Tongue (tissue), 3 donors: ENCODE results near the gene THSD1. TPM values are rescaled to one million over a fixed set of nuclear protein-coding genes. Genes with fewer than 3 reads are reported as not detected.
"Not testable (repeated sequence)": the region's sequence is repeated elsewhere in the genome, so short reads cannot be mapped to it uniquely, and the experiment has no call there.

Experiments
- DNase-seq: peaks from one replicate; pipeline ENCODE4 v3.0.0-alpha.2; 2015
- small RNA-seq: library from RNA; depleted of rRNA; stranded (forward); fragments of <200 nt; gene quantifications from one replicate; pipeline ENCODE3, GENCODE V24; 2014; ENCODE audit warnings: low replicate concordance
- total RNA-seq: library from RNA; depleted of rRNA; stranded (reverse); fragments of >200 nt; gene quantifications from one replicate; pipeline ENCODE4 v1.2.3, GENCODE V29; 2014

THSD1 gene
- total RNA-seq, 1 donor from 2014 or later = 24.5 TPM

GRCh38 chr13:52353193-52353592, 52.8 kb downstream of the THSD1 start:
- no peak for DNase-seq

DNA sequence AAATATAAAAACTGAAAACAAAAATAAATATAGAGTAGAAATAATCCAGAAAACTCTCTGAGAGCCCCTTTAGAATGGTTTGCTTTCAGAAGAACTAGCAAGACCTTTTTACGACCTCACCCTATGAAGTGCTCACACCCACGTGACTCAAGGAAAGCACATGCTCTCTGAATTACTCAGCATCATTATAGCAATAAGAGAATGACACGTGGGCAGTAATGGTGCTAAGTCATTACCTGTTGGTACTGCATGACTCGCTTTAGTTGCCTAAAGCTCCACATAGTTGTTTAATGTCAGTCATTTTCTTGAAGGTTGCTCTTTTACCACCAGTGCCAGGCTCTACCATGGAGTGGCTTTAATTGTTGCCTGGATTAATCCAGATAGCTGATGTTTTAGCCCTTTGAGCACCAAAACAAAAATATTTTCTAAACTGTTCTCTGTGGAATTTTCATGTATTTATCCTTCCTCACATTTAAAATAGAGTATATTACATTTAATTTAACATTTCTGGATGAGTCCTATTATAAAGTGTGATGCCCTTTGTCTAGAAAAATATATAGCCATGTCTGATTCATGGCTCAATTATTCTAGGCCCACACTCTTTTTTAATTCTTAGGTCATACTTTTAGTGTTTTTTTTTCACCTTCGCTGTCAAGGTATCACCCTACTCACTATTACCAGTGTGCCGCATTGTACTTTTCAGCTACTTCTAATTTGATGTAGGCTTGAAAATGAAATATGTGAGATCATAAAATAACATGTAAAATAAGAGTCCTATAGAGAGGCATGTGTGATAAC, 56.8 kb downstream of the THSD1 start:
- no peak for DNase-seq

DNA sequence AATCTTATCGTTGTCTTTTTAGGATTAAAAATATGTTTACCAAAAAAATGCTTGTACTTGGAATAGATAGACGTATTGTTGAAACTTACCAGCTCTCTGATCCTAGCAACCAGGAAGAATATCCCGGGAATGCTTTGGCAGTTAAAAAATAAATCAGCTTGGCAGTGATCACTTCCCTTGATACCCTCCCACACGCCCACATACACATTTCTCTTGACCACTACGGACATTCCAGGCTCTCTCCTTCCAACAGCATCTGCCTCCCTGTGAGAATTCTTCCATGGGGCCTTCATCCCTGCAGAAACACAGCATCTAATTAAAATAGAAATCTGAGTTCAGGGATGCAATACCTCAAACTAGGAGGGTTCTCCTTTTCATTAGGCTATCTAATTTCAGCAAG, 57.9 kb downstream of the THSD1 start:
- no peak for DNase-seq

GRCh38 chr13:52345631-52346251, 60.2 kb downstream of the THSD1 start:
- DNase-seq = no peak

DNA sequence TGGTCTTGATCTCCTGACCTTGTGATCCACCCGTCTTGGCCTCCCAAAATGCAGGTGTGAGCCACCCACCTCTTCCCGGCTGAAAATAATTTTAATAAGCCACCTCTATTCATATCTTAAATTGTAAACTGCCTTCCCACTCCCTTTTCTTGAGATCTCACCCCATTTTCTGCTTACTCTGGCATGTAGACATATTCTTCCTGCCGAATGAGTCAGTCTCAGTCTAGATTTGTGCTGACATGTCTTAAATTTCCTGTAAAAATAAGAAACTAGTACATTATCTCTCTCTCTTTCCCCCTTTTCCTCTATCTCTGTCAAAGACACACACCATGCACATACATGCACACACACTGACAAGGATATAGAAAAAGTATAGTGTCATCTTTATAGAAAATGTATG, 60.9 kb downstream of the THSD1 start:
- DNase-seq = no peak

- DNase-seq = no peak
These were observed 61.9 kb downstream of the THSD1 start for GRCh38 chr13:52344108-52344507.

DNA sequence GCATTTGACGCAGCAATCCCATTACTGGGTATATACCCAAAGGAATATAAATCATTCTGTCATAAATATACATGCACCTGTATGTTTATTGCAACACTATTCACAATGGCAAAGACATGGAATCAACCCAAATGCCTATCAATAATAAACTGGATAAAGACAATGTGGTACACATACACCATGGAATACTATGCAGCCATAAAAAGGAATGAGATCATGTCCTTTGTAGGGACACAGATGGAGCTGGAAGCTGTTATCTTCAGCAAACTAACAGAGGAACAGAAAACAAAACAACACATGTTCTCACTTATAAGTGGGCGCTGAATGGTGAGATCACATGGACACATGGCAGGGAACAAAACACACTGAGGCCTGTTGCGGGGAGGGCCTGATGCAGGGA, 63.8 kb downstream of the THSD1 start:
- DNase-seq = not testable (repeated sequence)

DNA sequence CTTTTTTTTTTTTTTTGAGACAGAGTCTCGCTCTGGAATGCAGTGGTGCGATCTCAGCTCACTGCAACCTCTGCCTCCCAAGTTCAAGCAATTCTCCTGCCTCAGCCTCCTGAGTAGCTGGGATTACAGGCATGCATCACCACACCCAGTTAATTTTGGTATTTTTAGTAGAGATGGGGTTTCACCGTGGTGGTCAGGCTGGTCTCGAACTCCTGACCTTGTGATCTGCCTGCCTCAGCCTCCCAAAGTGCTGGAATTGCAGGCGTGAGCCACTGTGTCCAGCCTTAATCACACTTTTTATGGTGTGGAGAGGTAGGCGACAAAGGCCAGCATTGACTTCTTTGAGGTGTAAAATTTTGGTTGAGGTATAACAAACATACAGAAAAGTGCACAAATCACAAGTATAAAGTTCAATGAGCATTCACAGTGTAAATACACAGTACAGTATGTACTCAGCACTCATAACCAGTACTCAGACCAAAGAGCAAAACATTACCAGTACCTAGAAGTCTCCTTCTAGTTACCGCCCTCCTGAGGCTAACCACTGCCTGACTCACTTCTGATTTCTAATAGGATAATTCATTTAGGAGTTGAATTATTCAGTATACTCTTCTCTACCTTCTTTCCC, 68.0 kb downstream of the THSD1 start:
- not testable (repeated sequence) for DNase-seq

DNA sequence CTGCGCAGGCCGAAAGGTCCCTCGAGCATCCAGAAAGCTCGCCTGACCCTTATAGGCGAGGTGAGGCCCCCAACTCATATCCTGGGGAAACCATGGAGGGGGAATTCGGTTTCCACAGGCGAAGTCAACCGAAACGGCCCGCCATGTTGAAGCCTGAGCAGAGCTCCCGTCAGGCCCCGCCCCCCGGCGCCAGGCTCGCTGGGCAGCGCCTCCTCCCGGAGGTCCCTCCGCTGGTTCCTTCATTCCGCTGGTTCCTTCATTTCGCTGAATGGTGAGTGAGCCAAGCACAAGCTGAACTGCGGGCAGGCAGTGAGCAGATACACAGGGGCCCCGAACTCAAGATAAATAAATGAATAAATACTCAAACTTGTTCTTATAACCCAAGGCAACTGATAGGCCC, 71.9 kb downstream of the THSD1 start:
- not testable (repeated sequence) for DNase-seq

- DNase-seq = not testable (repeated sequence)
These were observed 74.1 kb downstream of the THSD1 start for GRCh38 chr13:52331844-52332243.

Small RNA genes within 50 kb of the gene (small RNA-seq; reads per million reads assigned to genes)
- not detected for gene RNY4P24

Other genes with a start within 250 kb of the THSD1 start
- gene NEK3, start 246.6 kb downstream of the THSD1 start, total RNA-seq = 4.9 TPM
- 109 TPM for gene VPS36, start 44.5 kb upstream of the THSD1 start, total RNA-seq
- 32.8 TPM for gene CKAP2, start 49.3 kb upstream of the THSD1 start, total RNA-seq
- 5.3 TPM for gene HNRNPA1L2, start 236.3 kb upstream of the THSD1 start, total RNA-seq
- gene SUGT1, start 246.7 kb upstream of the THSD1 start, total RNA-seq = 45.4 TPM